Esophagus muscularis mucosa (tissue), 3 donors: ENCODE data around the gene GEN1.

Experiments used
- POLR2A ChIP-seq: fragments of 450-650 bp; IDR thresholded peaks from one replicate; pipeline ENCODE4 v1.6.1; 2017; ENCODE audit warnings: antibody characterized with exemption, moderate library complexity, mild to moderate bottlenecking, low read depth
- POLR2AphosphoS5 ChIP-seq, 2 donors: sonication (generic); formaldehyde crosslinking; IDR thresholded peaks; one replicate each; pipeline ENCODE4 v1.6.1; 2017; ENCODE audit warnings: antibody characterized with exemption in 2 of 2
- TF ChIP-seq, protein P1 (sequence below), 3 experiments: fragments of 200-600 bp in 2 of 3; fragments of 450-650 bp in 1 of 3; sonication (generic) in 2 of 3; IDR thresholded peaks; one replicate each; pipeline ENCODE4 v1.5.1; 2017 to 2019; ENCODE audit warnings: antibody characterized with exemption in 3 of 3, mild to moderate bottlenecking in 2 of 3, moderate library complexity in 1 of 3

DNA sequence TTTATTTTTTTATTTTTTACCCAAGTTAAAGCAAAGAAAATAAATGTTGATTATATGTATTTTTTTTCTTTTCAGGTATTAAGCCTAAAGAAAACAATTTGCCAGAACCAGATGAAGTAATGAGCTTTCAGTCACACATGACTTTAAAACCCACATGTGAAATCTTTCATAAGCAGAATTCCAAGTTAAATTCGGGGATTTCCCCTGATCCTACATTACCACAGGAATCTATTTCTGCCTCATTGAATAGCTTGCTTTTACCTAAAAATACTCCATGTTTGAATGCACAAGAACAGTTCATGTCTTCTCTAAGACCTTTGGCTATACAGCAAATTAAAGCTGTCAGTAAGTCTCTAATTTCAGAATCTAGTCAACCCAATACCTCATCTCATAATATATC, 26.6 kb downstream of the GEN1 start:
- TF ChIP-seq, protein P1, sequence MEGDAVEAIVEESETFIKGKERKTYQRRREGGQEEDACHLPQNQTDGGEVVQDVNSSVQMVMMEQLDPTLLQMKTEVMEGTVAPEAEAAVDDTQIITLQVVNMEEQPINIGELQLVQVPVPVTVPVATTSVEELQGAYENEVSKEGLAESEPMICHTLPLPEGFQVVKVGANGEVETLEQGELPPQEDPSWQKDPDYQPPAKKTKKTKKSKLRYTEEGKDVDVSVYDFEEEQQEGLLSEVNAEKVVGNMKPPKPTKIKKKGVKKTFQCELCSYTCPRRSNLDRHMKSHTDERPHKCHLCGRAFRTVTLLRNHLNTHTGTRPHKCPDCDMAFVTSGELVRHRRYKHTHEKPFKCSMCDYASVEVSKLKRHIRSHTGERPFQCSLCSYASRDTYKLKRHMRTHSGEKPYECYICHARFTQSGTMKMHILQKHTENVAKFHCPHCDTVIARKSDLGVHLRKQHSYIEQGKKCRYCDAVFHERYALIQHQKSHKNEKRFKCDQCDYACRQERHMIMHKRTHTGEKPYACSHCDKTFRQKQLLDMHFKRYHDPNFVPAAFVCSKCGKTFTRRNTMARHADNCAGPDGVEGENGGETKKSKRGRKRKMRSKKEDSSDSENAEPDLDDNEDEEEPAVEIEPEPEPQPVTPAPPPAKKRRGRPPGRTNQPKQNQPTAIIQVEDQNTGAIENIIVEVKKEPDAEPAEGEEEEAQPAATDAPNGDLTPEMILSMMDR (IDR thresholded peaks at IDR 0.05): no peak
- TF ChIP-seq POLR2AphosphoS5 (IDR thresholded peaks at IDR 0.05) (no peak), POLR2A (no peak)
